CD4-positive, alpha-beta T cell treated with Interleukin-6 at 100 ng/mL for 8 hours (primary cell): Measurements from ENCODE around the gene EXOC3L1.

Source experiments
- DNase-seq: peaks from one replicate; pipeline ENCODE4 v3.0.0-alpha.2; 2020; ENCODE audit warnings: mixed read lengths, low spot score

The EXOC3L1 gene

GRCh38 chr16:67216612-67217490, 26.9 kb upstream of the EXOC3L1 start:
- DNase-seq: no peak

- no peak for DNase-seq
These were observed 25.8 kb upstream of the EXOC3L1 start for GRCh38 chr16:67215706-67216105.

- no peak for DNase-seq
These were observed 23.5 kb upstream of the EXOC3L1 start for GRCh38 chr16:67213197-67214019.

GRCh38 chr16:67212766-67213165, 22.8 kb upstream of the EXOC3L1 start:
- no peak for DNase-seq

- no peak for DNase-seq
These were observed 21.7 kb upstream of the EXOC3L1 start for GRCh38 chr16:67211674-67212073.

GRCh38 chr16:67210069-67210937, 20.4 kb upstream of the EXOC3L1 start:
- DNase-seq: no peak

GRCh38 chr16:67209565-67209964, 19.6 kb upstream of the EXOC3L1 start:
- no peak for DNase-seq

- DNase-seq: no peak
These were observed 18.4 kb upstream of the EXOC3L1 start for GRCh38 chr16:67208154-67208896.

- no peak for DNase-seq
These were observed 17.5 kb upstream of the EXOC3L1 start for GRCh38 chr16:67207249-67208091.

- DNase-seq: no peak
These were observed 16.9 kb upstream of the EXOC3L1 start for GRCh38 chr16:67206838-67207248.

- no peak for DNase-seq
These were observed 16.3 kb upstream of the EXOC3L1 start for GRCh38 chr16:67206129-67206837.

GRCh38 chr16:67204076-67204475, 14.1 kb upstream of the EXOC3L1 start:
- DNase-seq: no peak

- no peak for DNase-seq
These were observed 13.1 kb upstream of the EXOC3L1 start for GRCh38 chr16:67202956-67203493.

- DNase-seq: no peak
These were observed 12.5 kb upstream of the EXOC3L1 start for GRCh38 chr16:67202426-67202825.

GRCh38 chr16:67201411-67202345, 11.7 kb upstream of the EXOC3L1 start:
- no peak for DNase-seq

- no peak for DNase-seq
These were observed 10.6 kb upstream of the EXOC3L1 start for GRCh38 chr16:67200491-67200890.

- no peak for DNase-seq
These were observed 9.9 kb upstream of the EXOC3L1 start for GRCh38 chr16:67199808-67200198.
